HepG2 (cell line): ENCODE measurements around the gene SLC9A8. TPM values are rescaled to one million over a fixed set of nuclear protein-coding genes. Genes with fewer than 3 reads are reported as not detected.

Experiments used
- CEBPG ChIP-seq: IDR thresholded peaks from 2 replicates; pipeline ENCODE4 v1.6.1; 2016
- FOXK2 ChIP-seq: fragments of 450-650 bp; IDR thresholded peaks from 2 replicates; pipeline ENCODE4 v1.6.1; 2016
- KAT8 ChIP-seq: IDR thresholded peaks from 2 replicates; pipeline ENCODE4 v1.6.1; 2016; ENCODE audit warnings: missing genetic modification reagents, missing compliant biosample characterization
- NR2F2 ChIP-seq: IDR thresholded peaks from 2 replicates; pipeline ENCODE4 v1.6.1; 2012; ENCODE audit warnings: low read depth, inconsistent platforms, borderline replicate concordance
- SALL1 ChIP-seq: sonication (generic); formaldehyde crosslinking; IDR thresholded peaks from 2 replicates; pipeline ENCODE4 v1.8.0; 2022; ENCODE audit warnings: mild to moderate bottlenecking, missing genetic modification reagents
- SKI ChIP-seq: fragments of 450-650 bp; IDR thresholded peaks from one replicate; pipeline ENCODE4 v1.6.1; 2018; ENCODE audit warnings: mild to moderate bottlenecking; ENCODE audit not compliant: partially characterized antibody
- SRF ChIP-seq: IDR thresholded peaks from 2 replicates; pipeline ENCODE4 v1.6.1; 2011; ENCODE audit warnings: mild to moderate bottlenecking, low read depth, low read length, moderate library complexity
- STAT5B ChIP-seq: sonication (generic); formaldehyde crosslinking; IDR thresholded peaks from 2 replicates; pipeline ENCODE4 v1.4.0; 2020; ENCODE audit warnings: missing genetic modification reagents
- YEATS4 ChIP-seq: sonication (generic); formaldehyde crosslinking; IDR thresholded peaks from 2 replicates; pipeline ENCODE4 v1.4.0; 2020; ENCODE audit warnings: missing genetic modification reagents, borderline replicate concordance
- ZFP82 ChIP-seq: sonication (generic); formaldehyde crosslinking; IDR thresholded peaks from 2 replicates; pipeline ENCODE4 v1.5.1; 2020; ENCODE audit warnings: mild to moderate bottlenecking, missing genetic modification reagents, borderline replicate concordance
- ZNF318 ChIP-seq: sonication (generic); formaldehyde crosslinking; IDR thresholded peaks from 2 replicates; pipeline ENCODE4 v1.4.0; 2020; ENCODE audit warnings: mild to moderate bottlenecking, missing genetic modification reagents
- ZNF720 ChIP-seq: sonication (generic); formaldehyde crosslinking; IDR thresholded peaks from 2 replicates; pipeline ENCODE4 v1.4.0; 2020; ENCODE audit warnings: missing genetic modification reagents
- ZNF75D ChIP-seq: sonication (generic); formaldehyde crosslinking; IDR thresholded peaks from 2 replicates; pipeline ENCODE4 v1.8.1; 2023; ENCODE audit warnings: missing genetic modification reagents, mild to moderate bottlenecking, borderline replicate concordance
- polyA plus RNA-seq, 8 experiments: library from polyadenylated mRNA; depleted of rRNA in 3 of 8; stranded (reverse) in 7 of 8; unstranded in 1 of 8; fragments of >200 nt; fragmentation: Illumina TruSeq in 4 of 8; extraction: Trizol in 4 of 8; gene quantifications; 2 replicates each; pipeline versions ENCODE4 v1.2.1 to v1.2.3, GENCODE V29; 2011 to 2016; ENCODE audit warnings: low read depth in 4 of 8, missing spikeins in 1 of 8, mixed read lengths in 1 of 8; ENCODE audit not compliant: insufficient read depth in 1 of 8
- total RNA-seq, 5 experiments: library from RNA; depleted of rRNA; stranded (reverse); fragments of >200 nt; fragmentation: Illumina TruSeq; extraction: Trizol; gene quantifications; 2 replicates each; pipeline ENCODE4 v1.2.3, GENCODE V29; 2016; ENCODE audit warnings: low read depth in 1 of 5
- TF ChIP-seq, protein P1 (sequence below): fragments of 450-650 bp; IDR thresholded peaks from 2 replicates; pipeline ENCODE4 v1.6.1; 2016
- TF ChIP-seq, protein P2 (sequence below): sonication (generic); formaldehyde crosslinking; IDR thresholded peaks from 2 replicates; pipeline ENCODE4 v1.8.1; 2023; ENCODE audit warnings: mild to moderate bottlenecking, missing genetic modification reagents
- TF ChIP-seq, protein P3 (sequence below): sonication (generic); formaldehyde crosslinking; IDR thresholded peaks from 2 replicates; pipeline ENCODE4 v1.4.0; 2020; ENCODE audit warnings: missing genetic modification reagents

The SLC9A8 gene
- total and polyA plus RNA-seq, 2 of the 13 experiments (the other 11 are each of a cell fraction or from before 2014, with no cell fraction given): 4.1 to 7.4 TPM

- TF ChIP-seq, protein P1, sequence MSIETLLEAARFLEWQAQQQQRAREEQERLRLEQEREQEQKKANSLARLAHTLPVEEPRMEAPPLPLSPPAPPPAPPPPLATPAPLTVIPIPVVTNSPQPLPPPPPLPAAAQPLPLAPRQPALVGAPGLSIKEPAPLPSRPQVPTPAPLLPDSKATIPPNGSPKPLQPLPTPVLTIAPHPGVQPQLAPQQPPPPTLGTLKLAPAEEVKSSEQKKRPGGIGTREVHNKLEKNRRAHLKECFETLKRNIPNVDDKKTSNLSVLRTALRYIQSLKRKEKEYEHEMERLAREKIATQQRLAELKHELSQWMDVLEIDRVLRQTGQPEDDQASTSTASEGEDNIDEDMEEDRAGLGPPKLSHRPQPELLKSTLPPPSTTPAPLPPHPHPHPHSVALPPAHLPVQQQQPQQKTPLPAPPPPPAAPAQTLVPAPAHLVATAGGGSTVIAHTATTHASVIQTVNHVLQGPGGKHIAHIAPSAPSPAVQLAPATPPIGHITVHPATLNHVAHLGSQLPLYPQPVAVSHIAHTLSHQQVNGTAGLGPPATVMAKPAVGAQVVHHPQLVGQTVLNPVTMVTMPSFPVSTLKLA: peak; percentile 70
- TF ChIP-seq, protein P2, sequence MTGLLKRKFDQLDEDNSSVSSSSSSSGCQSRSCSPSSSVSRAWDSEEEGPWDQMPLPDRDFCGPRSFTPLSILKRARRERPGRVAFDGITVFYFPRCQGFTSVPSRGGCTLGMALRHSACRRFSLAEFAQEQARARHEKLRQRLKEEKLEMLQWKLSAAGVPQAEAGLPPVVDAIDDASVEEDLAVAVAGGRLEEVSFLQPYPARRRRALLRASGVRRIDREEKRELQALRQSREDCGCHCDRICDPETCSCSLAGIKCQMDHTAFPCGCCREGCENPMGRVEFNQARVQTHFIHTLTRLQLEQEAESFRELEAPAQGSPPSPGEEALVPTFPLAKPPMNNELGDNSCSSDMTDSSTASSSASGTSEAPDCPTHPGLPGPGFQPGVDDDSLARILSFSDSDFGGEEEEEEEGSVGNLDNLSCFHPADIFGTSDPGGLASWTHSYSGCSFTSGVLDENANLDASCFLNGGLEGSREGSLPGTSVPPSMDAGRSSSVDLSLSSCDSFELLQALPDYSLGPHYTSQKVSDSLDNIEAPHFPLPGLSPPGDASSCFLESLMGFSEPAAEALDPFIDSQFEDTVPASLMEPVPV (CRISPR knock-in tag): peak; percentile 80
- TF ChIP-seq ZNF720 (CRISPR knock-in tag) (peak; percentile 34; the same call in 1 of the 2 replicates), CEBPG (peak; percentile 96), SRF (peak; percentile 48; the same call in 1 of the 2 replicates), SKI (peak; percentile 78), KAT8 (CRISPR knock-in tag) (peak; percentile 62; the same call in 1 of the 2 replicates), FOXK2 (peak; percentile 98), SALL1 (CRISPR knock-in tag) (peak; percentile 94), STAT5B (CRISPR knock-in tag) (0 out of 2 replicates have a peak, but pooled peaks have one; percentile 68), ZFP82 (no peak), NR2F2 (peak; percentile 78; the same call in 1 of the 2 replicates), YEATS4 (CRISPR knock-in tag) (peak; percentile 58), ZNF75D (no peak), ZNF318 (CRISPR knock-in tag) (peak; percentile 96)
- TF ChIP-seq, protein P3, sequence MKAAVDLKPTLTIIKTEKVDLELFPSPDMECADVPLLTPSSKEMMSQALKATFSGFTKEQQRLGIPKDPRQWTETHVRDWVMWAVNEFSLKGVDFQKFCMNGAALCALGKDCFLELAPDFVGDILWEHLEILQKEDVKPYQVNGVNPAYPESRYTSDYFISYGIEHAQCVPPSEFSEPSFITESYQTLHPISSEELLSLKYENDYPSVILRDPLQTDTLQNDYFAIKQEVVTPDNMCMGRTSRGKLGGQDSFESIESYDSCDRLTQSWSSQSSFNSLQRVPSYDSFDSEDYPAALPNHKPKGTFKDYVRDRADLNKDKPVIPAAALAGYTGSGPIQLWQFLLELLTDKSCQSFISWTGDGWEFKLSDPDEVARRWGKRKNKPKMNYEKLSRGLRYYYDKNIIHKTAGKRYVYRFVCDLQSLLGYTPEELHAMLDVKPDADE: 0 out of 2 replicates have a peak, but pooled peaks have one; percentile 2
Measured at GRCh38 chr20:49916146-49917002, 103.7 kb downstream of the SLC9A8 start (continued).
